BJ (cell line): Measurements from ENCODE around the gene KCNN4. TPM values are rescaled to one million over a fixed set of nuclear protein-coding genes. Genes with fewer than 3 reads are reported as not detected.

ENCODE experiments used
- CTCF ChIA-PET: fragments of 350-600 bp; formaldehyde crosslinking; extraction: SDS; loops from one replicate; lab custom pipeline; 2021; ENCODE audit warnings: antibody characterized with exemption, inconsistent platforms; lab: Yijun Ruan, JAX
- POLR2A ChIA-PET: fragments of 300-600 bp; sonication (Branson Sonifier 250); formaldehyde crosslinking; extraction: SDS; loops from one replicate; lab custom pipeline; 2021; ENCODE audit warnings: antibody characterized with exemption; lab: Charles Lee
- DNase-seq: peaks from one replicate; pipeline ENCODE4 v3.0.0-alpha.2; 2011; ENCODE audit warnings: low read depth
- H3K27me3 ChIP-seq: 2 replicates; pipeline ENCODE4 v1.6.0; 2011; ENCODE audit warnings: low read length; ENCODE audit not compliant: control insufficient read depth, insufficient read depth
- H3K36me3 ChIP-seq: 2 replicates; pipeline ENCODE4 v1.5.1; 2011; ENCODE audit warnings: low read length; ENCODE audit not compliant: control insufficient read depth, insufficient read depth
- H3K4me3 ChIP-seq: 2 replicates; pipeline ENCODE4 v1.5.1; 2011; ENCODE audit warnings: low read depth, mild to moderate bottlenecking, control low read depth, low read length
- polyA plus RNA-seq: library from polyadenylated mRNA; depleted of rRNA; stranded (reverse); fragments of >200 nt; gene quantifications from 2 replicates; pipeline ENCODE4 v1.2.3, GENCODE V29; 2011
- TF ChIP-seq, protein P1 (sequence below): IDR thresholded peaks from 2 replicates; pipeline ENCODE4 v1.5.1; 2011; ENCODE audit warnings: low read depth, mild to moderate bottlenecking, control low read depth, inconsistent platforms, low read length, moderate library complexity; ENCODE audit not compliant: insufficient read depth

The KCNN4 gene
- polyA plus RNA-seq, 1 experiment = 0.38 TPM

DNA sequence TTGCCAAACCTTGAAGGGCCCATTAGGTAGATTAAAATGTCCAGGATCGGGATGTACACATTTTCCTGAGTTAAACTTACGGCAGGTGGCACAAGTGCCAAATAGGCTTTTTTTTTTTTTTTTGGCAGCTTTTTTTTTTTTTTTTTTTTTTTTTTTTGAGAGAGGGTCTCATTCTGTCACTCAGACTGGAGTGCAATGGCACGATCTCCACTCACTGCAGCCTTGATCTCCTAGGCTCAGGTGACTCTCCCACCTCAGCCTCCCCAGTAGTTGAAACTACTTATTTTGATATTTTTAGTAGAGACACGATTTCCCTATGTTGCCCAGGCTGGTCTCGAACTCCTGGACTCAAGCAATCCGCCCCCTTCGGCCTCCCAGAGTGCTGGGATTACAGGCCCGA lies 55.9 kb downstream of the KCNN4 start:
- no peak overlapping the region for H3K4me3 ChIP-seq
- peaks cover 12% of the 10 kb centered on the region for H3K36me3 ChIP-seq
- TF ChIP-seq, protein P1, sequence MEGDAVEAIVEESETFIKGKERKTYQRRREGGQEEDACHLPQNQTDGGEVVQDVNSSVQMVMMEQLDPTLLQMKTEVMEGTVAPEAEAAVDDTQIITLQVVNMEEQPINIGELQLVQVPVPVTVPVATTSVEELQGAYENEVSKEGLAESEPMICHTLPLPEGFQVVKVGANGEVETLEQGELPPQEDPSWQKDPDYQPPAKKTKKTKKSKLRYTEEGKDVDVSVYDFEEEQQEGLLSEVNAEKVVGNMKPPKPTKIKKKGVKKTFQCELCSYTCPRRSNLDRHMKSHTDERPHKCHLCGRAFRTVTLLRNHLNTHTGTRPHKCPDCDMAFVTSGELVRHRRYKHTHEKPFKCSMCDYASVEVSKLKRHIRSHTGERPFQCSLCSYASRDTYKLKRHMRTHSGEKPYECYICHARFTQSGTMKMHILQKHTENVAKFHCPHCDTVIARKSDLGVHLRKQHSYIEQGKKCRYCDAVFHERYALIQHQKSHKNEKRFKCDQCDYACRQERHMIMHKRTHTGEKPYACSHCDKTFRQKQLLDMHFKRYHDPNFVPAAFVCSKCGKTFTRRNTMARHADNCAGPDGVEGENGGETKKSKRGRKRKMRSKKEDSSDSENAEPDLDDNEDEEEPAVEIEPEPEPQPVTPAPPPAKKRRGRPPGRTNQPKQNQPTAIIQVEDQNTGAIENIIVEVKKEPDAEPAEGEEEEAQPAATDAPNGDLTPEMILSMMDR = no peak
- no peak for DNase-seq
- CTCF ChIA-PET = interaction anchor here (0.6 to 1.2 kb wide), 2 partner anchors 20 to 59 kb away, joined by 4 read pairs; no protein-coding TSS in a partner anchor
- no peaks in the 10 kb centered on the region for H3K27me3 ChIP-seq
- POLR2A ChIA-PET = no interaction called here

DNA sequence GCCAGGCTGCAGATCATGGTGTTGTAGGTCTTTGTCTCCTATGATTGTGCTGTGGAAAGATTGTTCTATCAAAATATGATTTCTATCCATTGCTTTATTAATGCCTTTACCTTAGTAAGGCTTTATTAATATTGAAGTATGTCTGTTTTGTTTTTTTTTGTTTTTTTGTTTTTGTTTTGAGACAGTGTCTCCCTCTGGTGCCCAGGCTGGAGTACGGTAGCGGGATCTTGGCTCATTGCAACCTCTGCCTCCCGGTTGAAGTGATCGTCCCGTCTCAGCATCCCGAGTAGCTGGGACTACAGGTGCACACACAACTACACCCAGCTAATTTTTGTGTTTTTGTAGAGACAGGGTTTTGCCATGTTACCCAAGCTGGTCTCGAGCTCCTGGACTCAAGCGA lies 57.2 kb downstream of the KCNN4 start:
- Histone ChIP-seq H3K36me3 (peaks cover 2% of the 10 kb centered on the region), H3K4me3 (no peak overlapping the region), H3K27me3 (no peaks in the 10 kb centered on the region)
- TF ChIP-seq, protein P1 = peak; percentile 26
- ChIA-PET CTCF (interaction anchor here (0.6 kb wide), 1 partner anchor 17 kb away, joined by 3 read pairs; no protein-coding TSS in a partner anchor), POLR2A (no interaction called here)
- no peak for DNase-seq

DNA sequence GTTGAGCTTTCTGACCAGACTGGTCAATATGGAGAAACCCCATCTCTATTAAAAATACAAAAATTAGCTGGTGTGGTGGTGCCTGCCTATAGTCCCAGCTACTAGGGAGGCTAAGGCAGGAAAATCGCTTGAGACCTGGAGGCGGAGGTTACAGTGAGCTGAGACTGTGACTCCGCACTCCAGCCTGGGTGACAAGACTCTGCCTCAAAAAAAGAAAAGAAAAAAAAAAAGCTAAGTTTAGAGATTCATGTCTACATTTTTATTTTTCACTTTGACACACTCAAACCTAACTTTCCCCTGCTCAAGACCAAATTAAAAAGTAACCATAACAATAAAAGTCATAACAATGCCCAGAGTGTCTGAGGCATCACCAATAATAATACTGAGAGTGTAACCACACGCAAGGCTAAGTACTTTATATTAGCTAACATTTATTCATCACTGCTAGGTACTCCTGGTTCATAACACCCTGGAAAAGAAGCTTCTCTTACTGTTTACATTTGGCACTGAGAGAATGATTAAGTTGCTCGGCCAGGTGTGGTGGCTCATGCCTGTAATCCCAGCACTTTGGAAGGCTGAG lies 59.2 kb downstream of the KCNN4 start:
- TF ChIP-seq, protein P1 = no peak
- DNase-seq = no peak
- no peaks in the 10 kb centered on the region for H3K36me3 ChIP-seq
- no peak overlapping the region for H3K4me3 ChIP-seq
- POLR2A ChIA-PET = no interaction called here
- CTCF ChIA-PET = interaction anchor here (0.6 to 1.2 kb wide), 5 partner anchors 13 to 53 kb away, joined by 3 read pairs; no protein-coding TSS in a partner anchor
- 0 out of 2 replicates have a peak, but pooled peaks cover 2% of the 10 kb centered on the region for H3K27me3 ChIP-seq

- Histone ChIP-seq H3K36me3 (no peaks in the 10 kb centered on the region), H3K27me3 (0 out of 2 replicates have a peak, but pooled peaks cover 3% of the 10 kb centered on the region), H3K4me3 (no peak overlapping the region)
- no peak for DNase-seq
- TF ChIP-seq, protein P1 = no peak
- CTCF ChIA-PET = interaction anchor here (0.6 to 1.2 kb wide), 4 partner anchors 14 to 54 kb away, joined by 3 read pairs; no protein-coding TSS in a partner anchor
- POLR2A ChIA-PET = no interaction called here
These were observed 59.8 kb downstream of the KCNN4 start for GRCh38 chr19:43720936-43721335.

- CTCF ChIA-PET = no interaction called here
- no peak for DNase-seq
- H3K36me3 ChIP-seq = no peaks in the 10 kb centered on the region
- H3K4me3 ChIP-seq = no peak overlapping the region
- POLR2A ChIA-PET = no interaction called here
- H3K27me3 ChIP-seq = 0 out of 2 replicates have a peak, but pooled peaks cover 3% of the 10 kb centered on the region
- TF ChIP-seq, protein P1 = no peak
These were observed 60.9 kb downstream of the KCNN4 start for GRCh38 chr19:43719918-43720317.
